Natural killer cell (primary cell): Measurements from ENCODE around the gene LLPH. TPM values are rescaled to one million over a fixed set of nuclear protein-coding genes. Genes with fewer than 3 reads are reported as not detected.

ENCODE experiments used
- ATAC-seq, 3 donors: fragments of 150-1000 bp in 2 of 3; fragments of 200-7000 bp in 1 of 3; cut with Tn5 transposase; 1 replicate in 1 of 3; 2 replicates in 2 of 3; pipeline ENCODE4 v1.10.0; 2021; ENCODE audit warnings: mild to moderate bottlenecking in 2 of 3, moderate library complexity in 2 of 3
- DNase-seq, 2 donors: peaks; one replicate each; pipeline versions ENCODE4 v3.0.0 to v3.0.0-alpha.2; 2013 to 2021; ENCODE audit warnings: mixed read lengths in 1 of 2
- H3K27ac ChIP-seq: one replicate; pipeline ENCODE4 v1.5.1; 2013; ENCODE audit warnings: mild to moderate bottlenecking, low read length
- H3K27me3 ChIP-seq: one replicate; pipeline ENCODE4 v1.6.1; 2013; ENCODE audit warnings: low read length; ENCODE audit not compliant: control insufficient read depth, insufficient read depth
- H3K36me3 ChIP-seq: one replicate; pipeline ENCODE4 v1.6.1; 2013; ENCODE audit warnings: low read length; ENCODE audit not compliant: control insufficient read depth, insufficient read depth
- H3K4me1 ChIP-seq: one replicate; pipeline ENCODE4 v1.6.1; 2013; ENCODE audit warnings: low read length; ENCODE audit not compliant: control insufficient read depth, insufficient read depth
- H3K4me3 ChIP-seq: one replicate; pipeline ENCODE4 v1.5.1; 2013; ENCODE audit warnings: low read length
- H3K9me3 ChIP-seq: one replicate; pipeline ENCODE4 v1.6.1; 2013; ENCODE audit warnings: low read length; ENCODE audit not compliant: control insufficient read depth, insufficient read depth
- H3K27ac Mint-ChIP-seq, 2 donors: one replicate each; pipeline ENCODE4 v1.8.0; 2022; ENCODE audit warnings: mild to moderate bottlenecking in 2 of 2, mixed read lengths in 2 of 2, moderate library complexity in 1 of 2
- H3K27me3 Mint-ChIP-seq, 2 donors: one replicate each; pipeline ENCODE4 v1.8.0; 2022; ENCODE audit warnings: low read depth in 2 of 2, mixed read lengths in 2 of 2
- H3K36me3 Mint-ChIP-seq: one replicate; pipeline ENCODE4 v1.8.0; 2022; ENCODE audit warnings: mixed read lengths
- H3K4me1 Mint-ChIP-seq, 2 donors: one replicate each; pipeline ENCODE4 v1.8.0; 2022; ENCODE audit warnings: mixed read lengths in 2 of 2
- H3K4me3 Mint-ChIP-seq: one replicate; pipeline ENCODE4 v1.8.0; 2022; ENCODE audit warnings: mild to moderate bottlenecking, moderate library complexity, mixed read lengths
- H3K9me3 Mint-ChIP-seq, 2 donors: one replicate each; pipeline ENCODE4 v1.8.0; 2022; ENCODE audit warnings: mixed read lengths in 2 of 2
- WGBS: methylation state at CpG from one replicate; pipeline ENCODE4 v1.1.7; 2013; ENCODE audit warnings: missing lambda C conversion rate; ENCODE audit not compliant: insufficient coverage; 5-methylcytosine and 5-hydroxymethylcytosine counted together
- intact Hi-C: fragments of 100-400 bp; cut with micrococcal nuclease; formaldehyde crosslinking; loops from one replicate; pipeline ENCODE4 v1.14.2; 2022
- total RNA-seq, 4 donors: library from RNA; stranded (reverse); fragments of 120-200 nt in 1 of 4; gene quantifications; one replicate each; pipeline versions ENCODE4 v1.2.3 to v1.2.4, GENCODE V29; 2013 to 2022
- TF ChIP-seq, protein P1 (sequence below): fragments of 200-600 bp; IDR thresholded peaks from one replicate; pipeline ENCODE4 v1.8.0; 2022; ENCODE audit warnings: antibody characterized with exemption

LLPH gene
- total RNA-seq, 3 donors from 2014 or later (not counting 1 experiment from before 2014, with no cell fraction given): 24.9 to 27.3 (median 25.5) TPM

GRCh38 chr12:66070378-66071120 lies 60.0 kb downstream of the LLPH start:
- H3K27ac ChIP-seq: no peak overlapping the region
- Mint-ChIP-seq H3K9me3 (no peaks in the 10 kb centered on the region), H3K4me1 (peaks cover 0 to 13% of the 10 kb centered on the region in 2 donors), H3K27ac (no peak overlapping the region), H3K4me3 (no peak overlapping the region), H3K36me3 (no peaks in the 10 kb centered on the region), H3K27me3 (peaks cover 6 to 14% of the 10 kb centered on the region in 2 donors)
- no peak for DNase-seq
- H3K27me3 ChIP-seq: peaks cover under 1% of the 10 kb centered on the region
- no peaks in the 10 kb centered on the region for H3K36me3 ChIP-seq
- no peaks in the 10 kb centered on the region for H3K4me1 ChIP-seq
- TF ChIP-seq, protein P1, sequence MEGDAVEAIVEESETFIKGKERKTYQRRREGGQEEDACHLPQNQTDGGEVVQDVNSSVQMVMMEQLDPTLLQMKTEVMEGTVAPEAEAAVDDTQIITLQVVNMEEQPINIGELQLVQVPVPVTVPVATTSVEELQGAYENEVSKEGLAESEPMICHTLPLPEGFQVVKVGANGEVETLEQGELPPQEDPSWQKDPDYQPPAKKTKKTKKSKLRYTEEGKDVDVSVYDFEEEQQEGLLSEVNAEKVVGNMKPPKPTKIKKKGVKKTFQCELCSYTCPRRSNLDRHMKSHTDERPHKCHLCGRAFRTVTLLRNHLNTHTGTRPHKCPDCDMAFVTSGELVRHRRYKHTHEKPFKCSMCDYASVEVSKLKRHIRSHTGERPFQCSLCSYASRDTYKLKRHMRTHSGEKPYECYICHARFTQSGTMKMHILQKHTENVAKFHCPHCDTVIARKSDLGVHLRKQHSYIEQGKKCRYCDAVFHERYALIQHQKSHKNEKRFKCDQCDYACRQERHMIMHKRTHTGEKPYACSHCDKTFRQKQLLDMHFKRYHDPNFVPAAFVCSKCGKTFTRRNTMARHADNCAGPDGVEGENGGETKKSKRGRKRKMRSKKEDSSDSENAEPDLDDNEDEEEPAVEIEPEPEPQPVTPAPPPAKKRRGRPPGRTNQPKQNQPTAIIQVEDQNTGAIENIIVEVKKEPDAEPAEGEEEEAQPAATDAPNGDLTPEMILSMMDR: no peak
- intact Hi-C loops: no loop called here
- no peak overlapping the region for H3K4me3 ChIP-seq
- H3K9me3 ChIP-seq: no peaks in the 10 kb centered on the region
- no peak for ATAC-seq
- WGBS: 81% methylated on average over 9 of the region's 9 CpGs

GRCh38 chr12:66066929-66067523 lies 63.5 kb downstream of the LLPH start:
- Mint-ChIP-seq H3K27ac (no peak overlapping the region), H3K9me3 (no peaks in the 10 kb centered on the region), H3K4me1 (peaks cover 0 to 13% of the 10 kb centered on the region in 2 donors), H3K36me3 (no peaks in the 10 kb centered on the region), H3K4me3 (no peak overlapping the region), H3K27me3 (peaks cover 10 to 39% of the 10 kb centered on the region in 2 donors)
- Histone ChIP-seq H3K4me1 (no peaks in the 10 kb centered on the region), H3K4me3 (no peak overlapping the region), H3K36me3 (no peaks in the 10 kb centered on the region), H3K9me3 (no peaks in the 10 kb centered on the region), H3K27me3 (peaks cover 2% of the 10 kb centered on the region), H3K27ac (no peak overlapping the region)
- TF ChIP-seq, protein P1: no peak
- intact Hi-C loops: no loop called here
- WGBS: 44% methylated on average over 3 of the region's 3 CpGs
- no peak for DNase-seq
- ATAC-seq: no peak

Other genes with a start within 250 kb of the LLPH start
- 10 to 100 TPM; 46.6 to 72.0 (median 63.2) TPM for gene TMBIM4, start 39.2 kb upstream of the LLPH start, total RNA-seq
- 1 to 10 TPM; 3.7 to 9.9 (median 9.2) TPM for gene IRAK3, start 58.5 kb upstream of the LLPH start, total RNA-seq
- gene HELB, start 171.7 kb upstream of the LLPH start, total RNA-seq: 10 to 100 TPM; 29.2 to 45.6 (median 36.6) TPM